ENCODE results near the gene RTL5.
"Not testable (repeated sequence)": the region's sequence is repeated elsewhere in the genome, so short reads cannot be mapped to it uniquely, and the experiment has no call there.

RTL5 gene

DNA sequence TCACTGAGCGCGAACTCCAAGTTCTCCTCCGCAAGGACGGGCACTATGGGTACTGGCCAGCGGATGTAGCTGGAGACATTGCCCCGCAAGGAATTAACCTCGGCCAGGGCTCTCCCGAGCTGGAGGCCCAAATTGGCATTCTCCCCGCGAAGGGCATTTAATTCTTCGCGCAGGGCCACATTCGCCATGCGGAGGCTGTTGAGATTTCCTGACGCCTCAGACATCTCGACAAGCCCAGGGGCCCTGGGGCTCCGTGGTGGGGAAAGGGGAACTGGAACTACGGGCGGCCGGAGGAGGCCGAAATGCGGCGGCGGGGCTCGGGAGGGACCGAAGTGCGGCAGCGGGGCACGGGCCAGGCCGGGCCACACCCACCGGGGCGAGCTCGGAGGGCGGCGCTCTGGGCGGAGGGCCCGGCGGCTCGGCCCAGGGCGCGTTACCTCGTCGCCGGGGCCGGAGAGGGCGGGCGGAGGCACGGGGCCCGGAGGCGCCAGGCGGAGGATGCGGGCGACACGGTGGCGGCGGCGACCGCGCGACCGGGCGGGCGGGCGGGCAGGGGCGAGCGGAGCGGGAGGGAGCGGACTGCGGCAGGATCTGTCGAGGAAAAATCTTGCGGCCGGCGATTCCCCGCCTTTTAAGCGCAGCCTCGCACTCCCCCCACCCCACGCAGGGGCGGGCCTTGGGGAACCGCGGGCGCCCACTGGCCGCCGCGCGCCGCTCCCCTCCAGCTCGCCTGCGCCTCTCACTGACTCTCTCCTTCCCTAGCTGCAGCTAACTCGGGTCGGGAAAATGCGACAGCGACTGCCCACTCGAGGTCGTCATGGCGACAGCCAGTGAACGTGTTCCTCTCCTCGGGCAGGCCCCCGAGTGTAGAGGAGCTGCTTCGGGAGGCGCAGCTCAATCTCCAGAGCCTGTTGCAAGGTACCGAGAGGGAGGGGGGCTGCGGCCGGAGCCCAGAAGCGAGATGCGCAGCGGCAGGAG lies at the start of gene RTL5:
Gene RTL5 (minus strand): TSS at position 599 of the 978 bp plus-strand sequence.
- peak; percentile 10 for DNase-seq

DNA sequence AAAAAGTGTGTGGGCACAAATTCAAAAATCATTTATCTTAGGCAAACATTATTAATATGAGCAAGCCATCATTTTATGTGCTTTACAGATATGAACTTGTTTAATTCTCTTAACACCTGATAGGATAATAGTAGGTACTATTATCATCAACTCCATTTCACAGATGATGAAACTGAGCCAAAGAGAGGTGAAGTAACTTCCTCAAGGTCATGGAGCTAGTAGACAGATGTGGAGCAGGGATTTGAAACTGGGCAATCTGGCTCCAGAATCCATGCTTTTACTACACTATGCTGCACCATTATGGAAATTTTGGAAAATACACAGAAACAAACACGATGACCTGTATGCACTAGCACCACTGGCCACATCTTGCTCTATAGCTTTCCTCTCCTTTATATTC lies 48.8 kb upstream of the RTL5 start:
- DNase-seq = no peak

DNA sequence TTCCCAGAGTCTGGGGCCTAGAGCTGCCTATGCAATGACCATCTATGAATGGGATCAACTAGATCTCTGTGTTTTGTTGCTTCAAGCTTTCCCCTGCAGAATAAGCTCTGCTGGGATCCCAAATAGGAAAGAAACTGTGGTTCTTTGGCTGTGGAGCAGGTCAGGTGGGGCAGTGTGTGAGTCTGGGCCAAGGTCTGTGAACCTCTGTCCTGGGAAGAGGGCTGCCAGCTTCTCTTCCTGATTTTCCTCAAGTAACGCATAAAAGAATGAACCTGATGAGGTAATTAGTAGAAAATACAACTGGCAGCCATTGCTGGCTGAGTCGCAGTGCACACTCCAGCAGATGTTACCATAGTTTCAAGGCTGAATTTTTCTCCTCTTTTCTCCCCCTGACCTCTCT lies 45.3 kb upstream of the RTL5 start:
- no peak for DNase-seq

DNA sequence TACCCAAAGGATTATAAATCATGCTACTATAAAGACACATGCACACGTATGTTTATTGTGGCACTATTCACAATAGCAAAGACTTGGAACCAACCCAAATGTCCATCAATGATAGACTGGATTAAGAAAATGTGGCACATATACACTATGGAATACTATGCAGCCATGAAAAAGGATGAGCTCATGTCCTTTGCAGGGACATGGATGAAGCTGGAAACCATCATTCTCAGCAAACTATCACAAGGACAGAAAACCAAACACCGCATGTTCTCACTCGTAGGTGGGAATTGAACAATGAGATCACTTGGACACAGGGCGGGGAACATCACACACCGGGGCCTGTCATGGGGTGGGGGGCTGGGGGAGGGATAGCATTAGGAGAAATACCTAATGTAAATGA lies 44.6 kb upstream of the RTL5 start:
- not testable (repeated sequence) for DNase-seq

DNA sequence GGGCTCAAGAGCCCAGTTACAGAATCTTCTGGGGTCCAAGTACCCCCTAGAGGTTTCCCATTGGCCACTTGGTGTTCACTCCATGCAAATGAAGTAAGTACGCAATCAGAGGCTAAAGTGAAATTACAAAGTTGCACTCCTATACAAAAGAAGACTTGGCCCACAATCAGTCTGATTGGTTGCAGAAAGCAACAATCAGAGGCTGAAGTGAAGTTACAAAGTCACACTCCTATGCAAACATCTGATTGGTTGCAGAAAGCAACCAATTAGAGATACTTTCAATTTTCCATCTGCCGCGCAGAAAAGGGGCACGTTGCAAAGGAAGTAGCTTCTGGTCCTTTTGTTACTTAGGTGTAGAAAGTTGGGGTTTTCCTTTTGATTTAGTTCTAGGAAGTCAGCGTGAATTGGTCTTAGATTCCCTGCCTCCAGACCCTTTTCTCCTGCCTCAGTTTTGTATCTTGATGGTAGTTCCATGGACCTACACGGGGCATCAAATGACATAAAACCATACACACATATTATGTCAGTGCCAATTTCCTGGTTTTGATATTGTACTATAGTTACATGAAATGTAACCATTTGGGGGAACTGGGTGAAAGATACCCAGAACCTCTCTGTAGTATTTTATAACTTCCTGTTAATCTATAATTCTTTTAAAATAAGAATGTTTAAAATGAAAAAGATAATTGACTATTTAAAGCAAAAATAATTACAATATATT lies 37.5 kb upstream of the RTL5 start:
- DNase-seq = peak; percentile 56

DNA sequence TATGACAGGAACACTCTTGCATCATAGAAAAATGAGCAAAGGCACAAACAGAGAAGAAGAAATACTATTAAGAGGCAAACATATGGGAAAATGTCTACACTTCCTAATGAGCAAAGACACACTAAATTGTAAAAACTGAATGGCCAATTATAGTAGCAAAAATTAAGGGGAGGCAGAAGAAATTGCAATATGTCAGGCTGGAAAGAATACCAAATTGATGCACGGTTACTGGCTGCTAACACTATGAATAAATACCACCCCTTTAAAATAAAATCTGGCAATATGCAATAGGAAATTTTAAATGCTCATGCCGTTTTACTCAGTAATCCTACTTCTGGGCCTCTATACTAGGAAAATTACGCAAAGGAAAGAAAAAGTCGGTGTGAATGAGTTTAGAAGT lies 33.8 kb upstream of the RTL5 start:
- DNase-seq = no peak

DNA sequence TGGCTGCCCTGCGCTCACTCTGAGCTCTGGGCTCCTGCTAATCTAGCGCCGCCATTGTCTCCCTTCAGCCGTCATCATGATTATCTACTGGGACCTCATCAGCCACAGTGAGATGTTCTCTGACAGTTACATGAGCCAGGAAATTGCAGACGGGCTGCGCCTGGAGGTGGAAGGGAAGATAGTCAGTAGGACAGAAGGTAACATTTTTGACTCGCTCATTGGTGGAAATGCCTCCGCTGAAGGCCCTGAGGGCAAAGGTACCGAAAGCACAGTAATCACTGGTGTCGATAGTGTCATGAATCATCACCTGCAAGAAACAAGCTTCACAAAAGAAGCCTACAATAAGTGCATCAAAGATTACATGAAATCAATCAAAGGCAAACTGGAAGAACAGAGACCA lies 28.1 kb upstream of the RTL5 start:
- DNase-seq = no peak

DNA sequence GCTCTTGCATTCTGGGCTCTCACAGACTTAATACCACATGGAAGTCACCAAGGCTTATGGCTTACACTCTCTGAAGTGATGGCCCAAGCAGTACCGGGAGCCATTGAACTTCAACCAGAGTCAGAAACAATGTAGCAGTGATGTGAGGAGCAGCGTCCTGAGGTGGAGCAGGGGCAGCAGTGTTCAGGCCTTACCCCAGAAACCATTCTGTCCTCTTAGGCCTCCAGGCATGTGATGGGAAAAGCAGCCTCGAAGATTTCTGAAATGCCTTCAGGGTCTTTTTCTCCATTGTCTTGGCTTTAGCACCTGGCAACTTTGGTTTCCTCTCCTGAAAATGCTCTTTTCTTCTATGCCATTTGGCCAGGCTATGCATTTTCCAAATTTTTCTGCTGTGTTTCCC lies 27.1 kb upstream of the RTL5 start:
- DNase-seq = no peak

DNA sequence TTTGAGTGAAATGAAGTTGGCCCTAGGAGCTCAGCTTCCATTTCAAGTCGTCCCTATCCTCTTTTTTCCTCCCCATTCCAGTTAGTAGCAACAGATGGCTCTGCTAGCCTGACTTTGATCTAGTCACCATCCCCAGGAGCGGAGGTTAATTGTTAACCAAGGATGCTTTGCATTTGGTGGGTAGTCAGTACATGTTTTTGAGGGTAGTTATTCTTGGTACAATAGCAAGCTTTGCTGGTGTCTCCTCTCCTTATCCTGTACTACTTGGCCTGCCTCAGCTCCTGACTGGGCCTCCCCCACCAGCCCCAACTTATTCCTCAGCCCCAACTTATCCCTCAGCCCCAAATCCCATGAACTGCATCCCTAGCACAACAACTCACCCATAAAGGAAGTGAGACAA lies 14.8 kb upstream of the RTL5 start:
- no peak for DNase-seq

DNA sequence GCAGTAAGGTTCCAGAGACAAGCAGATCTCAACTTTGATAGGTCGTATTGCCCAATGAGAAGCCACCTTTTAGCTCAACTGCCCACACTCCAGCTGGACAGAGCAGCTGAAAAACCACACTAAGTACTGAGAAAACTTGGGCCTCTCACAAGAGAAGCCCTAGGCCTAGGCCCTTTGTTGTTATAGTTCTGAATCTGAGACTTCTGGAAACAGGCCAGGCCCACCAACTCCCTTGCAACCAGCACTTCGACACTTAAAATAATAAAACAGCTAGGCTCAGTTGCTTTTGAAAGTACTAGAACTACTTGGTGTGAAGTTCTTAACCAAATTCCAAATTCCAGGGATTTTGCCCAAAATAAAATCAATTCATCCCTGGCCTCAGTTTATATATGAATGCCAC lies 13.5 kb upstream of the RTL5 start:
- DNase-seq = no peak

DNA sequence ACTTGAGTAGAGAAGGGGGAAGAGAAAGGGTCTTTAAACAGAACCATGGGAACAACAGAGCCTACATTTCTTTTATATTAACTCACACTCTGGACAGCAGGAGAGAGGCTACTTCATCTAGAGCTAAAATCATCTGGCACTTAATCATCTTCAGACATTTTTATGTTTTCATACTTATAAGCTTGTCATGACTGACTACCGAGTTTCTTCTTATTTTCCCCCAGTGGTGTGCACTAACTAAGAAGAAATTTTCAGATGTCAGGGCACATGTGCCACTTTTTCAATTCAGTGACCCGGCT lies 11.8 kb upstream of the RTL5 start:
- DNase-seq = no peak

DNA sequence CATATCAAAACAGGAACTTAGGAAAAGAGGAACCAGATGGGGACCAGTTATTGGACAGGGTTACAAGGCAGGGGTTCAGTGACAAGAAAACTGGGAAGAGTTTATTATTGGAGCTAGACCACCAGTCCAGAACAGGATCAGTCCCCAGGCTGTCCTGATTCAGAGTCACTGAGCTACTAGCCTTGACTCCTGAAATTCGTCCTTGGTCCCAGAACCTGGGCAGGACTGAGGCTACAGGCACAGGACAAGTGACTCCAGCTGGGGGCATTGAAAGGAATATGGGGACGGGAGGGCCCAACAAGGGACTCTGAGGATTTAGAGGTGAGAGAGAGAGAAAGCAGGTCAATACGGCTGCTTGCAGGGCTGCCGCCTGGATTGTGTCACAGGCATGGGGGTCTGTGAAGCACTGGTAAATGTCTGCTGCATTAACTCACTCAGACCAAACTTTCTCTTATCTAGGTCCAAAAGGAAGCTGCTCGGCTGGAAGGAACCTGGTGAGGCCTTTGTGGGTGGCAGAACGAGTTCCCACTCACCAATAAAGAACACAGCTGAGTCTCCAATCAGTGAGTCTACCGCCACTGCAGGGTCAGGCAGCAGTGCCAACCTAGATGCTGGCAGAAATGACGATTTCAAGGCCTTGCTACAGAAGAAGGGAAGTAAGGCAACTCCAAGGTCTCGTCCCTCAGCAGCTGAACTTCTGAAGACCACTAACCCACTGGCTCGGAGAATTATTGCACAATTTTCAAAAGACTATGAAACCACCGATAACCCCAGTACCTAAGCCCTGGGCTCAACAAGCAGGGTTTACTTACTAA lies 11.3 kb upstream of the RTL5 start:
- no peak for DNase-seq

DNA sequence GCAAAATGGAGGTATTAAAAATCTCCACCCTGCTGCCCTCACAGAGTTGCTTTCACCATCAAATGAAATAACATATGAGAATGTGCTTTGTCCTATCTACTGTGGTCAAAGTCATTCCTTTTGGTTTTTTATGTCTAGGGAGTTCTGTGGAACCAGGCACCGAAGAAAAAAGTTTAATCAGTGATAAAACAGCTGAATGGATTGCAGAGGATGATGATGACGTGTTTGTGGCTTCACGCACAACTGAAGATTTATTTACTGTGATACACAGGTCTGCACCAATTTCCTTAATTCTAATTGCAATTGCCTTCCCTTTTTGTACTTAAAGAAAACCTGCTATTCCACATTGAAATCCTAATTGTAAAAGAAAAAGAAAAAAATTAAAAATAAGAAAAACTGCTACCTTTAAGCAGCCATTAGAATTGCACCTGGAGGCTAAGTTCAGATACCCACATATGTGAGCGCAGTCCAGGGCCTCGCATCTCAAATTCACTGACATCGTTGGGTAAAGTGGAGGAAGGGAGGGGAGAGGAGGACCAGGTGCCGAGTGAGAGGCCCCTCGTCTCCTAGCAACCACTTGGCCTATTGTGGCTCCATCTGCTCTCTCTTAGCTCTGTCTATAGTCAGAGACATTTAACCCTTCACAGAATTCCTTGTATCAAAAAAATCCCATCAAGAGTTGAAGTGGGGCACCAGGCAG lies 10.5 kb upstream of the RTL5 start:
- no peak for DNase-seq

DNA sequence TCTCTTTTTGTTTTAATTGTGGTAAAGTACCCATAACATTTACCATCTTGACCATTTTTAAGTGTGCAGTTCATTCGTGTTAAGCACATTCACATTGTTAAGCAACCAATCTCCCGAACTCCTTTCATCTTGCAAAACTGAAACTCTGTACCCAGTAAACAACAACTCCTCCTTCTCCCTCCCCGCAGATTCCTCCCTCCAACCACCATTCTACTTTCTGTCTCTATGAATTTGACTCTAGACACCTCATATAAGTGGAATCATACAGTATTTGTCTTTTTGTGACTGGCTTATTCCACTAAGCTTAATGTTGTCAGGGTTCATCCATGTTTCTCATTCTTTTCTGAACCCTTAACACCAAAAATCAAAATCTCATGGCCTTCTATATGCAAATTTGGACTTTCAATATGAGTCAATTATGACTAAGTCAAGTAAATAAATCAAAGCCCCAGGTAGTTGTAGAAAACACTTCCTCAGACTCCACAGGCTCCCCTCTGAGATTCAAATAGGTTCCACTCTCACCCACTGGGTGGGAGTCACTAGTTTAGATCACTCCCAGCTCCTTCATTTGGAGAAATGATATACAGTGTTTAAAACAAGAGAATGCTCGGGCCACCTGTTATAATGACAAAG lies 9.8 kb upstream of the RTL5 start:
- peak; percentile 36 for DNase-seq

DNA sequence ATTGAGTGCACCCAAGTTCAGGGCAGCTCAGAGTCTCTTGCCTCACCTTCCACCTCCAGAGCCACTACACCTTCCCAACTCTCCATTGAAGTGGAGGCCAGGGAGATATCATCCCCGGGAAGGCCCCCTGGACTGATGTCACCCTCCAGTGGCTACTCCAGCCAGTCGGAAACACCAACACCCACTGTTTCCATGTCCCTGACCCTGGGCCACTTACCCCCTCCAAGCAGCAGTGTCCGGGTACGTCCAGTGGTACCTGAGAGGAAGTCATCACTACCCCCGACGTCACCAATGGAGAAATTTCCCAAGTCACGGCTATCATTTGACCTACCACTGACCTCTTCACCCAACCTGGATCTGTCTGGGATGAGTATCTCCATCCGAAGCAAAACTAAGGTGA lies 7.8 kb upstream of the RTL5 start:
- DNase-seq = no peak

DNA sequence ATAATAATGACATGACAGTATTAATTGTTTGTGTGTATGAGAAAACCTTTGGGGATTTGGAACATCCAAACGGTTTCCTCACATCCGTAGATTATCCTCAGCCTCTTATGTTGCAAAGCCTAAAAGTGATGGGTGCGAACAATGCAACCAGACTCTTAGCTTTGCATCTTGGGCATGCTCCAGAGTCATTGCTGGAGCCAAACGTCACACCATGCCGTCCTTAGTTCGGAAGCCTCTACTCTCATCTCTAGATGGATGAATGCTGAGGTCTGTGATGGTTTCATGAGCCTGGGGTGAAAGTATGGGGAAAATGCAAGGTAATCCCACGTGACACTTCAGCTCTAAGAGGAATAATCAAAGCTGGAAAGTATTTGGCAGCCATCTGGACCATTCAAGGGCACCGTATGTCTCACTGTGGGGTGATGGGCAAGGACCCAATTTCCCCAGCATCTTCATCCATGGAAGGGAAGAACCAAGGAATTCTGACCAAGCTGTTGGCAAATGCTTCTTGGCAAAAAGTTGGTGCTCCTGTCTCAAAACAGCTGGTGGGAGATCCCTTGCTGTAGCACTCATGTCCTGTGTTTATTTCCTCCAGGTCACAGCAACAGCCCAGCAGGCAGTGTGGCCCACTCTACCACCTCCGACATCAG lies 6.3 kb upstream of the RTL5 start:
- no peak for DNase-seq

DNA sequence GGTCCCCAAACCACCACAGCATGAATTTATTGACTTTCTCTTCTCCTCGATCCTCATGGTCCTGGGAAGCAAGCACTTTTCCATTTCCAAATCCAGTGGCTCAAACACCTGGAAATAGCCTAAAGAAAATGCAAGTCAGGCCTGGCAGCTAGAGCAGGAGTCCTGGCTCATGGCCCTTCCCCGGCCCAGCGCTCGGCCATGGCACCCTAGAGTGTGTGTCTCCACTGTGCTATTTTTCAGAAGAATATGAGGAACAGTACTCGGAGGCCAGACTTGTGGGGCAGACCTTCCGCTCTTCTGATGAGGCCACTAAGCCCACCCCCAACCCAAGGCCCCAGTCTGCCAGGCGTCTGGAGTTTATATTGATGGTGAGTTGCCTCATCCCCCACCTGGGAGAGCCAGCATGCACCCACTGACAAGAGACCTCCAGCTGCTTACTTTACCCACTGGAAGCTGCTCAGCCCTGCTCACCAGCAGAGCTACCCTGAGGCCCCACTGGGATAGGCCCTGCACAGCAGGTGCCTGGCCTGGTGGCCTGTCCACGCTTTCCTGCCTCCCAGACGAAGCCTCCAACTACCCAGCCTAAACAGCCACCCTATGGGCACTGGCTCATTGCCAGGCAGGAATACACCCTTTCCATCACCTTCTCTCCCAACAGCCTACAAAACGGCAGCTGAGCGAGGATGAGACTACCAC lies 2.3 kb upstream of the RTL5 start:
- DNase-seq = no peak

DNA sequence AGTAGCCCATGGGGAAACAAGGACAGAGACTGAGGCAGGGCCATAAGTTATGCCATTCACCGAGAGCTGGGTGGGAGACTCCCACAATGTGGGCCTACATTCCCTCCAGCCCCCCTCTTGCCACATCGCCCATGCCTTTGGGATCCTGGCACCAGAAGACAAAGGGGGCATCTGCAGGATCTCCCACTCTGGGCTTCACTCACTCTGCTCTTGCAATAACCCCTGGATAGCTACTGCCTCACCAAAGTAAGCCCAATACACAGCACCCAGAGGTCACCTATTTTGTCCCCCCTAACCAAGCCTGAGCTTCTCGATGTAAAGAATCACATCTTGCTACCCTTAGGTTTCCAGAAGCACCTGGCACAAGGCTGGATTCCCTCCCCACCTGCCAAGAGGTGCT lies 741 bp upstream of the RTL5 start:
- DNase-seq = no peak

DNA sequence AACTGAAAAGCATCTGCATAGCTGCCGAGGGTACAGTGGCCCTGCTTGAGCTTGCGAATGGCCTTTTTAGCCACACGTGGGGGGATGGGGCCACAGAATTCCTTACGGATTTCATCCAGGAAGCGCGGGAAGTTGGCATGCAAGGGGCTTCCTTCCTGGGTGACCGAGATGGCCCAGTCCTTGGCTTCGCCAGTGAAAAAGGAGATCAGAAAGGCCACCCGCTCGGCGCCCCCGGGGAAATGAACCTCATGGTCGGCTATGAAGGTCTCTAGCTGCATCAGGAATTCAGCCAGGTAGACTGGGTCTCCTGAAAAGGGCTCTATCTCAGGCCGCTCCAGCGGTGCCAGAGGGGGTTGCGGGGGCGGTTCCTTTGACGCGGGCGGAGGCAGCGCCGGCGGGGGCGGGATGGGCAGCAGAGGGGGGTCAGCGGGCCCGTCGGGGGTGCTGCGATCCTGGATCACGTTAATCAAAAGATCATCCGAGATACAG lies 909 bp downstream of the RTL5 start:
- DNase-seq = no peak

DNA sequence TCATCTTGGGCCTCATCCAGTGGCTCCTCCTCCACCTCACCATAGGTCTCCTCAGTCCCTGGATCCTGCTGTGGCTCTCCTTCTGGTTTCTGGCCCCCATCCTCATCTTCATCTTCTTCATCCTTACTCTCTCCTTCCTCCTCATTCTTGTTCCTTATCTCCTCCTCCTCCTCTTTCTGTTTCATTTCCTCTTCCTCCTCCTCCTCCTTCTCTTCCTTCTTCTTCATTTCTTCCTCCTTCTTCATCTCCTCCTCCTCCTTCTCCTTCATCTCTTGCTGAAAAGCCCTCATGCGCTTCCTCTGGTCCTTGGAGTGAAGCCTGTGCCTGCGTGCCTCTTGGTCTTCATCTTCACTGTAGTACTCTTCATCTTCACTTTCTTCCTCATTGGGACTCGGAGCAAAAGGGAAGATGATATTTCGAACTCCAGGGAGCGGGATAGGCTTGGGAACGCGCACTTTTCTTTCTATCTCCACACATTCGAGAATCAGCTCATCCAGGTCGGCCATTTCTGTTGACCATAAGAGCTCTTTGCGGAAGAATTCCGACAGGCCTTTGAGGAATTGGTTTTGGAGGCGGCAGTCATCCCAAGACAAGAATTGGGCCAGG lies 1.5 kb downstream of the RTL5 start:
- no peak for DNase-seq

DNA sequence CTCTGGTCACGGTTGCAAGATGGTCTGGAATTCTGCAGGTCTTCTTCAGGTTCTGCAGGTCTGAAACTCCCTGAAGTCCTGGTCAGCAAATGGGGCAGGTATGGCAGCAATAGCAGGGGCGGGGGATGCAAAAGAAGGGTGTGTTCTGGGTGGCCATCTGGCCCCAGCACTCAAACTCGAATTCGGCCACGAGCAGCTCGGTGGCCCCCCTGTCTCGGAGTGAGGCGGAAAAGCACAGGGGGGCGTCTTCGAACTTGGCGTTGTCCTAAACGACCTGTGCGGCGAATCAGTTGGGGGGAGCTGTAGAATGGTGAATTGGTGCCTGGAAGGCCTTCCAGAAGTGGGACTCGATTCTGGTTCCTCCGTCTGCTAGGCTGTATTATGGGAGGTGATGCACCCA lies 2.1 kb downstream of the RTL5 start:
- no peak for DNase-seq

All from activated CD4-positive, alpha-beta T cell treated with anti-CD3 and anti-CD28 coated beads, Interleukin-2, Interleukin-6, amounts not matched to agents 100 ng/mL and 50 ng/mL, durations not matched to agents 16 hours and 8 hours (primary cell).